GM19463 (cell line): ENCODE data around the gene CBX7.

Experiments used
- ATAC-seq: cut with Tn5 transposase; IDR thresholded peaks from one replicate; pipeline ENCODE4 v1.9.1; 2021; ENCODE audit warnings: mild to moderate bottlenecking, moderate library complexity; ENCODE audit not compliant: unreplicated experiment

Gene CBX7

GRCh38 chr22:39152511-39153219, at the start of gene CBX7:
TSS of gene CBX7 (minus strand) at chr22:39152680. CDS start at chr22:39152444, 236 bp downstream.
- ATAC-seq, result peak; percentile 76

- no peak for ATAC-seq
These were observed 45.1 kb upstream of the CBX7 start for GRCh38 chr22:39197578-39197977.

DNA sequence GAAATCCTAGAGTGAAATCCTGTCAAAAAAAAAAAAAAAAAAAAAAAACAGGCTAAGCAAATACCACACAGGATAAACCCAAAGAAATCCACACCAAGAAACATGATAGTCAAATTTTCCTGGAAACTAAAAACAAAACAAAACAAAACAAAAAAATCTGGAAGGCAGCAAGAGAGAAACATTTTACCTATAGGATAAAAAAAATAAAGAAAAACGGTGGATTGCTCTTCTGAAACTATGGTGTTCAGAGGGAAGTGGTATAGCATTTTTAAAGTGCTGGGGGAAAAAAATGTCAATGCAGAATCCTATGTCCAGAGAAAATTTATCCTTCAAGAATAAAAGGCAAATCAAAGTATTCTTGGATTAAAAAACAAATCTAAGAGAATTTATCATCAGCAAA, 41.6 kb upstream of the CBX7 start:
- ATAC-seq, result no peak

- ATAC-seq, result no peak
These were observed 36.3 kb upstream of the CBX7 start for GRCh38 chr22:39188809-39189208.

DNA sequence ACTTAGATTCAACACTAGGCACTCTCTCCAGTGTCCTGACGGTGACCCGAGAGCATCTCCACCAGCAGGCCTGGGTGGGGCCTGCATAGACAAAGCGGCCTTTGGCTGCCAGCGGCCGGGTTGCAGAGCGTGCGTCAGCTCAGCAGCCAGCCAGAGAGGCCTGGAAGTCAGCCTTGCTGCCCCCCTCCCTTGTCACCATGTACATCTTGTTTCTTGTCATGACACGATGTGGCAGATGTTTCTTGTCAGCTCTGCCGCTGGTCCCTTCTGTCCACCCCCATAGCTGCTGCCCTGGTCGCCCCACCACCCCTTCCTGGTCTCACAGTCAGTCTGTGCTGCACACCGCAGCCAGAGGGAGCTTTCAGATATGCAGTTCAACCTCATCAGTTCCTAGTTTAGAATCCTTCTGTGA, 33.1 kb upstream of the CBX7 start:
- no peak for ATAC-seq

DNA sequence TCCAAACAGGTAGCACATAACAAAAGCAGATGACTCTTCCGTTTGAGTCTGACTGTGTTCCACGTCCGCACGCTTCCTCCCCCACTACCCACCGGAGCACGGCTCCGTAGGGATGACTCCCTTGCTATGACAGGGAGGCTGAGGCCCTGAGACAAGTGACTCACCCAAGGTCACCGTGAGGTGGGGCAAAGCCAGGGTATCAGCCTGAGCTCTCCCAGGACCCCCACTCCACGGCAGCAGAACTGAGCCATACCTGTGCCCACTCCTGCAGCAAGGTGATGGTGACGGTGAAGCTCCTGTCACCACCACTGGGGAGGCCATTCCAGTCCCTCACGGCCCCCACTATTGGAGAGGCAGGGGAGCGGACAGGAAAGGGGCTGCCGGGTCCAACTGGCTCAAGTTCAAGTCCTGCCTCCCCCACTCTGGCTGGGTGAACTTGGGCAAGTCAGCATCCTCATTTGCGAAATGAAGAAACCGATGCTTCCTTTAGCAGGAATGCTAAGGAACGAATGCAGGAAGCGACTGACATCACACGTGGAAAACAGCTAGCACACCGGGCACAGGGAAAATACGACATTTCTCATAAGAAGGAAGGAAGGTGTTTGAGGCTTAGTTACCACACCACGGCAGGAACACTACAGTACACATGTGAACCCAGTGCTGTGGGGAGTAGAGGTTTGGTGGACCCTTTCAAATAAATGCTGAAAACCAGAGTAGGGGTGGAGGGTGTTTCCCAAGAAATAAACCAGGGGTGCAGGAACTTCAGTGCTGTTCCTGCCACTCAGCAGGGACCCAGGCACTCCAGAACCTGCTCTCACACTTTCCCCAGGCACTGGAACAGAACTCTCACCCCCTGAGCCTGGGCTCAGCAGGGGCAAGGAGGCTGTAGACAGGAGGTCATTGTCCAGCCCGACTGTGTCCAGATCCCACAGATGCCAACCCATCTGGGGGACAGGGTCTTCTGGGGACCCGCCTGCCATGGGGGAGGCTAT, 32.4 kb upstream of the CBX7 start:
- ATAC-seq, result no peak

GRCh38 chr22:39183991-39184585, 31.6 kb upstream of the CBX7 start:
- ATAC-seq, result no peak

GRCh38 chr22:39182478-39183030, 30.1 kb upstream of the CBX7 start:
- ATAC-seq, result no peak

DNA sequence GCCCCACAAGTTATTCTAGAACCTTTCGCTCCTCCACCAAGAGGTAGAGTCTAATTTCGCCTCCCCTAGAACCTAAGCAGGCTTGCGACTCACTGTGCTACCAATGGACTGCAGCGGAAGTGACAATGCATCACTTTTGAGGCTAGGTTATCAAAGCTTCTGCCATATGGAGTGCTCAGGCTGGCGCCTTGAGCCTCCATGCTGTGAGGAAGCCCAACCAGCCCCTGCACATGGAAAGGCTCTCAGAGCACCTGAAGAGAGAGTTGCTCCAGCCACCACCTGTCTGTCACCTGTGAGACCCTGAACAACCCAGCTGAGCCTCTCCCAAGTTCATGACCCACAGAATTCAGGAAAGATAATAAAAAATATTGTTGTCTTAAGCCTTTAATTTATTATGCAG, 29.3 kb upstream of the CBX7 start:
- no peak for ATAC-seq

DNA sequence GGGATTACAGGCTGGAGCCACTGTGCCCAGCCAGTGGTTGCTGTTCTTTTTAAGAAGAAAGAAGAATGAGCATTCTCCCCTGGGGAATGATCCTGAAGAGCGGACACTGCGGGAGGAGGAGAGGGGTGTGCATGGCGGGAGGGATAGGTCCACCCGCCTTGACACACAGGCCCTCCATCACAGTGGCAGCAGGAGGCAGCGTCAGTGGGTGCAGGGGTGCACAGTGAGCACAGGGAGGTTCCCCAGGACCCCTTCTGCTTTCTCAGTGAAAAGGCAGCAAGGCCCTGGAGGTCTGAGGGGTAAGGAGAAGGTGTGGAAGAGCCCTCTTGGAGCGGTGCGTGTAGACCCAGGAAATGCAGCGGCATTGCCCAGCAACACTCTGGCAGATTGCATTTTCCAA, 28.9 kb upstream of the CBX7 start:
- ATAC-seq, result no peak

GRCh38 chr22:39179841-39180335, 27.4 kb upstream of the CBX7 start:
- no peak for ATAC-seq

- no peak for ATAC-seq
These were observed 26.9 kb upstream of the CBX7 start for GRCh38 chr22:39179401-39179827.

DNA sequence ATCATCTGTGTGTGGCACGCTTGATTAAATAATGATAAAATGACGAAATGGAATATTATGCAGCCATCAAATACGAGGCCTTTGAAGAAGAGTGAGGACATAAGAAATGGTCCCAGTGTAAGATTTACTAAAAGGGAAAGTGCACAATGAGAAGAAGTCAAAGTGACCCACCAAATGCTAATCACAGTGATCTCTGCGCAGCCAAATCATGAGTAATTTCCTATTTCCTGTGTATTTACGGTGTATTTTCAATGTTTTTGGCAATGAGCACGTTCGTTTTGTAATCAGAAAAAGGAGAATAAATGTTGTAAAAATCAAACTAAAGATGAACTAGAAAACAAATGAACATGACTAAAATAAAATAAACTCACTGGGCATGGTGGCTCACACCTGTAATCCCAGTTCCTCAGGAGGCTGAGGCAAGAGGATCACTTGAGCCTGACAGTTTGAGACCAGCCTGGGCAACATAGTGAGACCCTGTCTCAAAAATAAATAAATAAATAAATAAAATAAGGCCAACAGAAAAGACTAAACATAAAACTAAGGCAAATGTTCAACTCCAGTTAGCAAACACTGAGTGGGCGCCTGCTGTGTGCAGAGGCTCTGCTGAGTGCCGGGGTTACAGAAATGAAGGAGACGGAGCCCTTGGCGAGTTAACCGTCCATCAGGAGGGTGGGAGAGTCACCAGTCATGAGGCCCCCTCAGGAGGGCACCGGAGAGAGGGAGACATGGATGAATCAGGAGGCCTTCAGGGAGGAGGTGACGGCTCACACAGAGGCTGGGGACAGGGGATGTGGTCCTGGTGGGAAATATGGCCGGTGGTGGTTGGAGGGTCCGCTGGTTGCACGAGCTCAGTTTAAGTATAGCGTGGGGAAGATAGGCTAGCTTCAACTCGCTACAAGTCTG, 26.0 kb upstream of the CBX7 start:
- ATAC-seq, result no peak

DNA sequence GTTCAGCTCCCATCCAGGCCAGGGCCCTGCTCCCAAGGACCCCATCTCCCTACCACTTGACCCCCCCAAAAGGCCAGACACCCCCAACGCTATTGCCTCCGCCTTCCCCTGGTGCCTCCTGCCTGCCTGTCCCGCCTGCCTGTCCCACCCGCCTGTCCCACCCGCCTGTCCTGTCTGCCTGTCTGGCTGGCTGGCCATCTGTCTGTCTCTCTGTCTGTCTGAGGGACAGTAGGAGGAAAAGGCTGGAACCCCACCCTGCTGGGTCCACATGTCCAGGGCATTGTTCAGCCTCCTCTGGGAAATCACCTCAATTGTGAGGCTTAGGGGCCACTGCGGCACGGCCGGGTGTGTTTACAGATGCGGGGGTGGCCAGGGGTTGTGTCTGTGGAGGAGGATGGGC, 25.3 kb upstream of the CBX7 start:
- no peak for ATAC-seq

DNA sequence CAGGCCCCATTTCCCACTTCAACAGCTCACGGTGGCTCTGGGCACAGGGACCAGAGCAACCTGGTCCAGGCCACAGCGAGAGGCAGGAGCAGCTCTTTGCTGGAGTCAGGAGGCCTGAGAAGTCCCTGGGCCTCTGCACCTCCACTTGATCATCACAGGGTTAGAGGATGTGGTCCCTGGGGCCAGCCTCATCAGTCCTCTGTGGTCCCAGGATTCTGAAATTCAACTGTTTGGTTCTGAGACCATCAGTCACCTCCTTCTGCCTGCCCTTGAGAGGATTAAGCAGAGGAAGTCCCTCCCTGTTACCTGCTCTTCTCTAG, 24.9 kb upstream of the CBX7 start:
- ATAC-seq, result no peak

DNA sequence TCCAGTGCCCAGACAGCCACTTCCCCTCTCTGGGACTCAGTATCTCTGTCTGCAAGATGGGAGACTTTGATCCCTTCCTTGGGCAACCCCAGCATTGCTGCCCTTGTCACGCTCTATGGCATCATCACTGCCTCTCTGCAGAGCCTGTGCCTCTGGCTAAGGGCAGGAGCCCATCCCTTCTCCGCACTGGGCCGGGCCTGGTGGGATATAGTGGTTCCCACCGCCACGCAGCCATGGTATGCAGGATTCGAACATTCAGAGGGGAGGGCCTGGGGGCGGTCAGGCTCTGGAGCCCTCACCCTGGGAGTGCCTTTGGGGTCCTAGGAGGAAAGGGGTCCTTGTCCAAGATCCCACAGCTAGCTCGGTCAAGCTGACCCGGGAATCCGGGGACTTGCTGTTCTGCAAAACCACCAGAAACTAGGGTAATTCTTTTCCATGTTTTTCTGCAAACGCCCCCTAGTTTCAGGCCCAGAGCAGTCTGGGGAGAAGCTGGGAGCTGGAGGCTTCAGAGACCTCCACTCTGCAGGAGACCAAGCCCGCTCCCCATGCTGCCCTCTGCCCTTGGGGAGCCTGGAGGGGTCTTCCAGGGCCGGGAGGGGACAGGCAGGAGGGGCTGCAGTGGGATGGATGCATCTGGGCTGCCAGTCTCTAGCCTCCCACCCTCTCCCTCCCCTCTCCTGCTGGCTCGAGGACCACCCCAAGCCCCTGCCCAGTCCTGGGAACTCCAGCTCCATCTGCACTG, 24.4 kb upstream of the CBX7 start:
- no peak for ATAC-seq

DNA sequence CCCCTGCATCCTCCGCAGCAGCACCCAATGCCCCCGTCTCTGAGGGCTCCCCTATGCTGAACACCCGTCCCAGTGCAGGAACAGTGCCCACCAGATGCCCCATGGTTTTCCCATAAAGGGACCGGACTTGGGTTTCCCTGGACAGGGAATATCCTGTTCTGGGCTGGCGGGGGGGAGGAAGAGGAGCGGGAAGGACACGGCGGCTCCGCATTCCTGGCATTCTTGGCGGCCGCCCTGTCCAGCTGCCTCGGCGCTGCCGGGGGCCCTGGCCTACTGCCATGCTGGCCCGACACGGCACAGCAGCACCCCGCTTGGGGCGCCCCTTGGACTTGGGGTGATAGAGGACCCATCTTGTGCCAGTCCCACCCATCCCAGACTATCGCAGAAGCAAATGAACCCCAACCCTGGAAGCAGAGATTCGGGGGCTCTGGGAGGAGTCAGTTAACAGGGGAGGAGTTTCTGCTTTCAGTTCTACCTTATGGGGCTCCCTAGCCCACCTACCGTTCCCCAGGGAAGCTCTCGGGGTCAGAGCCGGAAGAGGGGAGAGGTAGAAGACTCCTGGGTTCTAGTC, 23.7 kb upstream of the CBX7 start:
- no peak for ATAC-seq

- ATAC-seq, result no peak
These were observed 23.1 kb upstream of the CBX7 start for GRCh38 chr22:39175353-39176142.
